PC-3 (cell line): ENCODE data around the gene MMP15. TPM values are rescaled to one million over a fixed set of nuclear protein-coding genes. Genes with fewer than 3 reads are reported as not detected.

ENCODE experiments used
- ATAC-seq: fragments of 200-7000 bp; cut with Tn5 transposase; 2 replicates; pipeline ENCODE4 v1.9.1; 2020; ENCODE audit warnings: mild to moderate bottlenecking, moderate library complexity
- BruUV-seq: library from RNA; stranded (reverse); fragments of 400-500 nt; replicated peaks from 2 replicates; lab custom pipeline; 2021; lab: Mats Ljungman, UMichigan
- CTCF ChIA-PET: fragments of 300-600 bp; sonication (Branson Sonifier 250); formaldehyde crosslinking; loops from one replicate; lab custom pipeline; 2022; ENCODE audit warnings: antibody characterized with exemption; lab: Charles Lee
- POLR2A ChIA-PET: fragments of 300-600 bp; sonication (Branson Sonifier 250); formaldehyde crosslinking; loops from one replicate; lab custom pipeline; 2022; ENCODE audit warnings: antibody characterized with exemption; ENCODE audit not compliant: unreplicated experiment; lab: Charles Lee
- DNase-seq: peaks from one replicate; pipeline ENCODE4 v3.0.0-alpha.2; 2015
- H2AFZ ChIP-seq: fragments of 300-600 bp; sonication (generic); 2 replicates; pipeline ENCODE4 v1.6.0; 2016; ENCODE audit warnings: antibody characterized with exemption, low read length
- H3F3A ChIP-seq: fragments of 300-600 bp; sonication (generic); one replicate; pipeline ENCODE4 v1.6.0; 2017; ENCODE audit warnings: antibody characterized with exemption, low read length, control low read depth, mild to moderate bottlenecking; ENCODE audit not compliant: unreplicated experiment
- H3K27ac ChIP-seq: fragments of 300-600 bp; sonication (generic); 2 replicates; pipeline ENCODE4 v1.5.1; 2016; ENCODE audit warnings: mild to moderate bottlenecking, low read length
- H3K27me3 ChIP-seq: fragments of 300-600 bp; sonication (generic); 2 replicates; pipeline ENCODE4 v1.6.1; 2016; ENCODE audit warnings: low read length, mixed read lengths
- H3K36me3 ChIP-seq: fragments of 300-600 bp; sonication (generic); 2 replicates; pipeline ENCODE4 v1.6.1; 2016; ENCODE audit warnings: low read depth, mixed run types, low read length, mixed read lengths
- H3K4me1 ChIP-seq: fragments of 300-600 bp; sonication (generic); 2 replicates; pipeline ENCODE4 v1.5.1; 2016; ENCODE audit warnings: low read length; ENCODE audit not compliant: insufficient read depth
- H3K4me2 ChIP-seq: fragments of 300-600 bp; sonication (generic); 2 replicates; pipeline ENCODE4 v1.6.0; 2016; ENCODE audit warnings: low read length
- H3K4me3 ChIP-seq: fragments of 300-600 bp; sonication (generic); 2 replicates; pipeline ENCODE4 v1.5.1; 2016; ENCODE audit warnings: mild to moderate bottlenecking, low read length, mixed read lengths
- H3K79me2 ChIP-seq: fragments of 300-600 bp; sonication (generic); 2 replicates; pipeline ENCODE4 v1.6.1; 2017; ENCODE audit warnings: low read length, mixed read lengths
- H3K9ac ChIP-seq: fragments of 300-600 bp; sonication (generic); 2 replicates; pipeline ENCODE4 v1.6.0; 2016; ENCODE audit warnings: mild to moderate bottlenecking, low read length
- H3K9me2 ChIP-seq: fragments of 300-600 bp; sonication (generic); replicated peaks from 2 replicates; pipeline ENCODE4 v1.6.1; 2016; ENCODE audit warnings: mixed run types, low read length, mixed read lengths
- H3K9me3 ChIP-seq: fragments of 300-600 bp; sonication (generic); 2 replicates; pipeline ENCODE4 v1.6.1; 2016; ENCODE audit warnings: low read length, mixed read lengths
- H4K20me1 ChIP-seq: fragments of 300-600 bp; sonication (generic); 2 replicates; pipeline ENCODE4 v1.6.1; 2016; ENCODE audit warnings: low read length, mixed read lengths
- CTCF ChIP-seq: fragments of 300-600 bp; sonication (generic); conservative IDR thresholded peaks from 2 replicates; pipeline ENCODE4 v1.5.1; 2017; ENCODE audit warnings: antibody characterized with exemption, low read depth, mild to moderate bottlenecking, low read length
- EZH2 ChIP-seq: fragments of 300-600 bp; sonication (generic); IDR thresholded peaks from one replicate; pipeline ENCODE4 v1.6.1; 2017; ENCODE audit warnings: antibody characterized with exemption, mild to moderate bottlenecking, low read length; ENCODE audit not compliant: unreplicated experiment
- EZH2phosphoT487 ChIP-seq: fragments of 300-600 bp; sonication (generic); IDR thresholded peaks from 2 replicates; pipeline ENCODE4 v1.6.1; 2018; ENCODE audit warnings: mild to moderate bottlenecking, antibody characterized with exemption, low read length, borderline replicate concordance
- intact Hi-C: fragments of 100-400 bp; cut with micrococcal nuclease; formaldehyde crosslinking; loops from 2 replicates; pipeline ENCODE4 v1.9.0; 2023
- total RNA-seq: library from RNA; depleted of rRNA; stranded (reverse); fragments of >200 nt; gene quantifications from 2 replicates; pipeline ENCODE4 v1.2.3, GENCODE V29; 2014; rRNA removed

Gene MMP15
- total RNA-seq, 1 experiment from 2014 or later: 6.3 TPM

- no peaks in the 10 kb centered on the region for H3K9me2 ChIP-seq
- no peaks in the 10 kb centered on the region for H3K4me1 ChIP-seq
- DNase-seq (no peak), ATAC-seq (no peak)
- no peak overlapping the region for H2AFZ ChIP-seq
- no peak overlapping the region for H3K27ac ChIP-seq
- no peaks in the 10 kb centered on the region for H3F3A ChIP-seq
- H3K9me3 ChIP-seq: no peaks in the 10 kb centered on the region
- H3K9ac ChIP-seq: no peak overlapping the region
- no peak overlapping the region for H3K4me3 ChIP-seq
- no peaks in the 10 kb centered on the region for H3K79me2 ChIP-seq
- no peaks in the 10 kb centered on the region for H3K36me3 ChIP-seq
- BruUV-seq: no TSS peak
- TF ChIP-seq EZH2phosphoT487: no peak
- TF ChIP-seq EZH2: no peak
- no peak for TF ChIP-seq CTCF
- intact Hi-C loops: no loop called here
- no peaks in the 10 kb centered on the region for H4K20me1 ChIP-seq
- POLR2A ChIA-PET: no interaction called here
- CTCF ChIA-PET: no interaction called here
- H3K4me2 ChIP-seq: no peak overlapping the region
- no peaks in the 10 kb centered on the region for H3K27me3 ChIP-seq
Measured at GRCh38 chr16:58096249-58096648, 70.7 kb downstream of the MMP15 start.

Other genes with a start within 250 kb of the MMP15 start
- 32.6 and 42.2 TPM in 2 replicates for gene KIFC3, start 223.3 kb upstream of the MMP15 start, total RNA-seq
- gene CNGB1, start 54.6 kb upstream of the MMP15 start, total RNA-seq: 0.04 TPM in 1 of 2 replicates, not detected in the other
- 2.2 TPM in 2 replicates for gene ZNF319, start 25.1 kb upstream of the MMP15 start, total RNA-seq
- 18.7 and 25.1 TPM in 2 replicates for gene USB1, start 24.3 kb upstream of the MMP15 start, total RNA-seq
- gene CFAP20, start 103.6 kb downstream of the MMP15 start, total RNA-seq: 43.3 and 58.3 TPM in 2 replicates
- 14.2 and 17.7 TPM in 2 replicates for gene CSNK2A2, start 172.4 kb downstream of the MMP15 start, total RNA-seq